NB4 (cell line): Measurements from ENCODE around the gene IRF9.

Experiments used
- MYC ChIP-seq: IDR thresholded peaks from 2 replicates; pipeline ENCODE4 v1.6.1; 2011; ENCODE audit warnings: low read depth, low read length
- POLR2A ChIP-seq: IDR thresholded peaks from 2 replicates; pipeline ENCODE4 v1.6.1; 2011; ENCODE audit warnings: mild to moderate bottlenecking; ENCODE audit not compliant: insufficient read length; ENCODE audit errors: extremely low read depth
- TF ChIP-seq, protein P1 (sequence below): IDR thresholded peaks from one replicate; pipeline ENCODE4 v1.5.1; 2012; ENCODE audit warnings: low read depth, low read length

DNA sequence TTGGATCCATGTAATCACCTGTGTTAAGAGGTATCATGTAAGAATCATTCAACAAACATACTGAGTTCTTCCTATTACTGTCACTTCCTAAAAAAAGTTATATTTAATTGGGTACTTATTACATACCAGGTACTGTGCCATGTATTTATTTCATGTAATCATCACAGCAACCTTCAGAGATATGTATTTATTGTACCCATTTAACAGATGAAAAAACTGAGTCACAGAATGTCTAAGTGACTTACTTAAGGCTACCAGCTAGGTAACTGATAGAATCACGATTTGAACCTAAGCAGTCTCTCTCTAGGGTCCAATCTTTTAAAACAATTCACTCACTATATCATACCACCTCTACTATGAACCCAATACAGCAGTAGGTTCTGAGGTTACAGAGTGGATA is 16.6 kb upstream of the IRF9 start:
- TF ChIP-seq, protein P1, sequence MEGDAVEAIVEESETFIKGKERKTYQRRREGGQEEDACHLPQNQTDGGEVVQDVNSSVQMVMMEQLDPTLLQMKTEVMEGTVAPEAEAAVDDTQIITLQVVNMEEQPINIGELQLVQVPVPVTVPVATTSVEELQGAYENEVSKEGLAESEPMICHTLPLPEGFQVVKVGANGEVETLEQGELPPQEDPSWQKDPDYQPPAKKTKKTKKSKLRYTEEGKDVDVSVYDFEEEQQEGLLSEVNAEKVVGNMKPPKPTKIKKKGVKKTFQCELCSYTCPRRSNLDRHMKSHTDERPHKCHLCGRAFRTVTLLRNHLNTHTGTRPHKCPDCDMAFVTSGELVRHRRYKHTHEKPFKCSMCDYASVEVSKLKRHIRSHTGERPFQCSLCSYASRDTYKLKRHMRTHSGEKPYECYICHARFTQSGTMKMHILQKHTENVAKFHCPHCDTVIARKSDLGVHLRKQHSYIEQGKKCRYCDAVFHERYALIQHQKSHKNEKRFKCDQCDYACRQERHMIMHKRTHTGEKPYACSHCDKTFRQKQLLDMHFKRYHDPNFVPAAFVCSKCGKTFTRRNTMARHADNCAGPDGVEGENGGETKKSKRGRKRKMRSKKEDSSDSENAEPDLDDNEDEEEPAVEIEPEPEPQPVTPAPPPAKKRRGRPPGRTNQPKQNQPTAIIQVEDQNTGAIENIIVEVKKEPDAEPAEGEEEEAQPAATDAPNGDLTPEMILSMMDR: no peak
- TF ChIP-seq POLR2A (no peak), MYC (no peak)
